ENCODE data around the gene DUSP14. TPM values are rescaled to one million over a fixed set of nuclear protein-coding genes. Genes with fewer than 3 reads are reported as not detected.

Gene DUSP14
- total and polyA plus RNA-seq, 9 of the 15 experiments (the other 6 are each of a cell fraction or from before 2014, with no cell fraction given) = 20.2 to 74.0 (median 31.8) TPM

GRCh38 chr17:37490638-37491614, 1.2 kb downstream of the DUSP14 start (continued):
- TF ChIP-seq ZNF274 (IDR thresholded peaks at IDR 0.05; ENCODE audit: borderline replicate concordance, low read depth, low read length) = no peak
- TF ChIP-seq E2F6 (IDR thresholded peaks at IDR 0.05; ENCODE audit: borderline replicate concordance in 1 of 2, extremely low read depth in 1 of 2, insufficient read depth in 1 of 2, insufficient read length in 1 of 2, low read depth in 1 of 2, low read length in 1 of 2, poor library complexity in 1 of 2, severe bottlenecking in 1 of 2) = peak; percentile 73 to 91
- no peak for TF ChIP-seq PURB (CRISPR knock-in tag; IDR thresholded peaks at IDR 0.05; ENCODE audit: low read depth)
- TF ChIP-seq FOXK2 (conservative IDR thresholded peaks at IDR 0.05 in 1 of 2, IDR thresholded peaks at IDR 0.05 in 1 of 2; ENCODE audit: low read depth in 2 of 2) = 0 out of 4 replicates have a peak, but pooled peaks have one; percentile 17 to 49
- peak; percentile 43; the same call in 1 of the 2 replicates for TF ChIP-seq ARID1B (IDR thresholded peaks at IDR 0.05)
- no peak for TF ChIP-seq ZNF696 (CRISPR knock-in tag; conservative IDR thresholded peaks at IDR 0.05)
- TF ChIP-seq MYC (IDR thresholded peaks at IDR 0.05; ENCODE audit: low read depth, low read length) = peak; percentile 91
- TF ChIP-seq MYC (CRISPR knock-in tag; IDR thresholded peaks at IDR 0.05; ENCODE audit: borderline replicate concordance, low read depth) = no peak
- peak; percentile 24; the same call in 1 of the 2 replicates for TF ChIP-seq NFE2 (IDR thresholded peaks at IDR 0.05; ENCODE audit: low read depth)
- TF ChIP-seq HDAC1 (IDR thresholded peaks at IDR 0.05) = peak in 1 of 2 experiments; percentile 80; a peak in 2 of 4 replicates
- TF ChIP-seq HMBOX1 (IDR thresholded peaks at IDR 0.05) = 0 out of 2 replicates have a peak, but pooled peaks have one; percentile 5
- TF ChIP-seq ZNF12 (CRISPR knock-in tag; IDR thresholded peaks at IDR 0.05) = no peak
- 0 out of 2 replicates have a peak, but pooled peaks have one; percentile 25 for TF ChIP-seq BHLHE40 (IDR thresholded peaks at IDR 0.05; ENCODE audit: low read length)
- no peak for TF ChIP-seq DEAF1 (CRISPR knock-in tag; IDR thresholded peaks at IDR 0.05)
- TF ChIP-seq NFIC (IDR thresholded peaks at IDR 0.05) = 0 out of 2 replicates have a peak, but pooled peaks have one; percentile 25
- TF ChIP-seq MEF2A (IDR thresholded peaks at IDR 0.05; ENCODE audit: control insufficient read depth, low read depth, low read length) = 0 out of 2 replicates have a peak, but pooled peaks have one; percentile 48
- TF ChIP-seq KDM1A (IDR thresholded peaks at IDR 0.05) = peak in 1 of 2 experiments; percentile 76; a peak in 3 of 4 replicates
- TF ChIP-seq, protein P1, sequence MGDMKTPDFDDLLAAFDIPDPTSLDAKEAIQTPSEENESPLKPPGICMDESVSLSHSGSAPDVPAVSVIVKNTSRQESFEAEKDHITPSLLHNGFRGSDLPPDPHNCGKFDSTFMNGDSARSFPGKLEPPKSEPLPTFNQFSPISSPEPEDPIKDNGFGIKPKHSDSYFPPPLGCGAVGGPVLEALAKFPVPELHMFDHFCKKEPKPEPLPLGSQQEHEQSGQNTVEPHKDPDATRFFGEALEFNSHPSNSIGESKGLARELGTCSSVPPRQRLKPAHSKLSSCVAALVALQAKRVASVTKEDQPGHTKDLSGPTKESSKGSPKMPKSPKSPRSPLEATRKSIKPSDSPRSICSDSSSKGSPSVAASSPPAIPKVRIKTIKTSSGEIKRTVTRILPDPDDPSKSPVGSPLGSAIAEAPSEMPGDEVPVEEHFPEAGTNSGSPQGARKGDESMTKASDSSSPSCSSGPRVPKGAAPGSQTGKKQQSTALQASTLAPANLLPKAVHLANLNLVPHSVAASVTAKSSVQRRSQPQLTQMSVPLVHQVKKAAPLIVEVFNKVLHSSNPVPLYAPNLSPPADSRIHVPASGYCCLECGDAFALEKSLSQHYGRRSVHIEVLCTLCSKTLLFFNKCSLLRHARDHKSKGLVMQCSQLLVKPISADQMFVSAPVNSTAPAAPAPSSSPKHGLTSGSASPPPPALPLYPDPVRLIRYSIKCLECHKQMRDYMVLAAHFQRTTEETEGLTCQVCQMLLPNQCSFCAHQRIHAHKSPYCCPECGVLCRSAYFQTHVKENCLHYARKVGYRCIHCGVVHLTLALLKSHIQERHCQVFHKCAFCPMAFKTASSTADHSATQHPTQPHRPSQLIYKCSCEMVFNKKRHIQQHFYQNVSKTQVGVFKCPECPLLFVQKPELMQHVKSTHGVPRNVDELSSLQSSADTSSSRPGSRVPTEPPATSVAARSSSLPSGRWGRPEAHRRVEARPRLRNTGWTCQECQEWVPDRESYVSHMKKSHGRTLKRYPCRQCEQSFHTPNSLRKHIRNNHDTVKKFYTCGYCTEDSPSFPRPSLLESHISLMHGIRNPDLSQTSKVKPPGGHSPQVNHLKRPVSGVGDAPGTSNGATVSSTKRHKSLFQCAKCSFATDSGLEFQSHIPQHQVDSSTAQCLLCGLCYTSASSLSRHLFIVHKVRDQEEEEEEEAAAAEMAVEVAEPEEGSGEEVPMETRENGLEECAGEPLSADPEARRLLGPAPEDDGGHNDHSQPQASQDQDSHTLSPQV (IDR thresholded peaks at IDR 0.05) = peak; percentile 82
